GM18951 (cell line): Measurements from ENCODE around the gene RTL10.
"Not testable (repeated sequence)": the region's sequence is repeated elsewhere in the genome, so short reads cannot be mapped to it uniquely, and the experiment has no call there.

Experiments
- POLR2A ChIP-seq: IDR thresholded peaks from 4 replicates; pipeline ENCODE4 v1.6.1; 2011; ENCODE audit warnings: mild to moderate bottlenecking; ENCODE audit not compliant: insufficient read length, insufficient read depth; ENCODE audit errors: extremely low read depth
- in situ Hi-C: fragments of 300-500 bp; cut with MboI; formaldehyde crosslinking; loops from one replicate; pipeline ENCODE4 v1.12.0; 2022; ENCODE audit warnings: low sequenced_read_pairs, mixed read lengths, inconsistent platforms; ENCODE audit not compliant: unreplicated experiment

RTL10 gene

GRCh38 chr22:19884954-19885751 lies 30.5 kb upstream of the RTL10 start:
- in situ Hi-C loops: no loop called here
- no peak for TF ChIP-seq POLR2A

- in situ Hi-C loops: no loop called here
- TF ChIP-seq POLR2A: no peak
Observed at GRCh38 chr22:19884161-19884953, 29.7 kb upstream of the RTL10 start.

DNA sequence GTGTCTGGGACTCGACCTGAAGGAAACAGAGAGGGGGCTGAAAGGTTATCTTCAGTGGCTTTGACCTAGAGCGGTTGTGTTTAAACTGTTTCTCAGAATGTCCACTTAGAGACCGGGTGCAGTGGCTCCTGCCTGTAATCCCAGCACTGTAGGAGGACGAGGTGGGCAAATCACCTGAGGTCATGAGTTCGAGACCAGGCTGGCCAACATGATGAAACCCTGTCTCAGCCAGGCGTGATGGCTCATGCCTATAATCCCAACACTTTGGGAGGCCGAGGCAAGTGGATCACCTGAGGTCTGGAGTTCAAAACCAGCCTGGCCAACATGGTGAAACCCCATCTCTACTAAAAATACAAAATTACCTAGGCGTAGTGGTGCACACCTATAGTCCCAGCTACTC lies 28.8 kb upstream of the RTL10 start:
- in situ Hi-C loops: not testable (repeated sequence)

DNA sequence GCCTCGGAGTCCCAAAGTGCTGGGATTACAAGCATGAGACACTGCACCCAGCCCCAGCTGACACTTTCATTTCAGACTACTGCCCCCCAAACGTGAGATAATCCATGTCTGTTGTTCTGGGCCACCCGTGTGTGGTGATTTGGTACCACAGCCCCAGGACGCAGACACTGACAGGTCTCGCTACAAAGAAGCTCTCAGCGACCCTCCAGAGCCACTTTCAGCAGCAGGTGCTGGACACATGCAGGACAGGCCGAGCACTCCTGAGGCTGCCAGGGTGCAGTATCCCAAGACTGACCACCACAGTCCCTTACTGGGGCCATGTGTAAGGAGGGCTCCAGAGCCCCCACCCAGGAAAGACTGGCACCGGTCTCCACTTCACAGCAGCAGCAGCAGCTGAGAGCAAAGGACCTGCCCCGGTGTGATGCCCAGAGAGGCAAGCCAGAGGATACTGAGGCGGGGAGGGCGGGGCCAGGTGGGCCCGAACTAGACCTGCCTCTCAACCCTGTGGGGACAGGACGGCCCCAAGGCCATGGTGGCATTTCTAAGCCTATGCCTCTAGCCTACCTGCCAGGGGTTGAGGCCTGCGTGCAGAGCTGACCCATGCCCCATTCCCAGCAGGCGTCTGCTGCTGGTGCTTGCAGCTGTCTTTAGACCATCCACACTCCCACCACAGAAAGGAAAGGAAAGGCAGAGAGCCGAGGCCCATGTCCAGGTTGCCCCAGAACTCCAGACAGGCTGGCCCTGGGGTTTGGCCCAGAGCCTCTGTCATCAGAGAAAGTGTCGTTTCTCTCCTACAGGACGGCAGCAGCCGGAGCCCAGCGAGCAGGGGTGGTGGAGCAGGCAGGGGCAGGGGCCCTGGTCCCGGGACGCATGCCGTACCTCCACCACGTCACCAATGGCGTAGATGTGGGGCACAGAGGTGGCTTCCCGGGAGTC lies 28.0 kb upstream of the RTL10 start:
- TF ChIP-seq POLR2A: no peak
- in situ Hi-C loops: no loop called here

DNA sequence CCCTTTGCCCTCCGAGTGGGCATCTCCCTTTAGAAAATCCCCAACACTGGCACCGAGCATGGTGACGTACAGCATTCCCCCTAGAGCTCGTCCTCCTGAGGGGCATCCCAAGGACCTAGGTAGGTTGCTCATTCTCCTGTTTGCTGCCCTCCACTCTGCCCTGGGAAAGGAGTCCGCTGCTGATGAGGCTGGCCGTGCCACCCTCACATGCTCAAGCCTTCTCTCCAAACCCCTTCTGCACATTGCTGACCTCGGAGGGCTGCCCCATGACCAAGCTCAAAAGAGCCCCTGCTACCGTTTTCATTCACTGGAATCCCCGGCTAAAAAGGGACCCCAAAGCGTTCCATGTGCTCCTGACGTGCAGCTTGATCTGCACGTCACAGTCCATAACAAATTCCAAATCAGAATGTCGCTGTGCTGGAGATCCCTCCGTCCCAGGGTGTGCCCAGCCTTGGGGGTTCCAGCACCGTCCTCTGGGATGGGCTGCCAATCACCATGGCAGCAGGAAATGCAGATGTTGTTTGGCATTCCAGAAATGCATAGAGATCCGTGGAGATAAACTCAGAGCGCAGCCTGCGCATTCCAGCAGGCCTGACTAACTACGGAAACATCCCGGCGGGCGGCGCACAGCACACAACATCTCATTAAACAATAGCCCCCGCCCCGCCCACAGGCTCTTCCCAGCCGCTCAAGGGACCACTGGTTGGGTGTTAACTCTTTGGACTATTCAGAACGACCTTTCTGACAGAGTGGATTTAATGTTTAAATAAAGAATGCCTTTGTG lies 26.3 kb upstream of the RTL10 start:
- in situ Hi-C loops: no loop called here
- no peak for TF ChIP-seq POLR2A

DNA sequence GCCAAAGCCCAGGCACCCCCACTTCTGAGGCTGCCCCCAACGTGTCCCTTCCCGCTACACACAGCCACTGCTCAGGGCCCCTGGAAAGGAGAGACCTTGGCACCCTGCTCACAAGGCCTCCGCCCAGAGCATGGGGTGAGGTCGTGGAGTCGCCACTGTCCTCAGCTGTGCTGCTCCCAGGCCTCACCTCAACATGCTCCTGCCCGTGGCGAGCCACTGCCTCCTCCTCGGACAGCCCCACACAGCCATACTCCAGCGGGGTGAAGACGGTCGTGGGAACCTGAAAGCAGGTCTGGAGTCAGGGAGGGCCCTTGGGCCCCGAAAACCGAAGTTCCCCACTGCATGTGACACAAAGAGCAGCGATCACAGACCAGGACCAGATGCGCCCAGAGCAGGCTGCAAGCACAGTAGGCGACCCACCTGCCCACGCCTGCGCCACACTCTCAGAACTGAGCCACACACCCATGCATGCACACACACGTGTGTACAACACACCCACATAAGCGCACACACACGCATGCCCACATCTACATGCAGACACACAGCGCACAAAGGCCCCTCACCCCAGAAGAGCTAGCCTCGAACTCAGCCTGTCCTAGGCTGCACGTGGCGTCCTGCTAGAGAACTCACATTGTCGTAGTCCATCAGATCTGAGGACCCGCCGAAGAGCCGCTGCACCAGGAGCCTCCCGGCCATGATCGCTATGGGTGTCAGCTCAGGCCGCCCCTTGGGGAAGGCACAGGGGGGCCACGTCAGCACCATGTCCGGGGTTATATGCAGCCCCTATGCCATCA lies 25.5 kb upstream of the RTL10 start:
- no peak for TF ChIP-seq POLR2A
- in situ Hi-C loops: no loop called here

GRCh38 chr22:19879643-19879991 lies 24.9 kb upstream of the RTL10 start:
- no peak for TF ChIP-seq POLR2A
- in situ Hi-C loops: no loop called here

GRCh38 chr22:19879246-19879570 lies 24.5 kb upstream of the RTL10 start:
- in situ Hi-C loops: no loop called here
- TF ChIP-seq POLR2A: no peak

DNA sequence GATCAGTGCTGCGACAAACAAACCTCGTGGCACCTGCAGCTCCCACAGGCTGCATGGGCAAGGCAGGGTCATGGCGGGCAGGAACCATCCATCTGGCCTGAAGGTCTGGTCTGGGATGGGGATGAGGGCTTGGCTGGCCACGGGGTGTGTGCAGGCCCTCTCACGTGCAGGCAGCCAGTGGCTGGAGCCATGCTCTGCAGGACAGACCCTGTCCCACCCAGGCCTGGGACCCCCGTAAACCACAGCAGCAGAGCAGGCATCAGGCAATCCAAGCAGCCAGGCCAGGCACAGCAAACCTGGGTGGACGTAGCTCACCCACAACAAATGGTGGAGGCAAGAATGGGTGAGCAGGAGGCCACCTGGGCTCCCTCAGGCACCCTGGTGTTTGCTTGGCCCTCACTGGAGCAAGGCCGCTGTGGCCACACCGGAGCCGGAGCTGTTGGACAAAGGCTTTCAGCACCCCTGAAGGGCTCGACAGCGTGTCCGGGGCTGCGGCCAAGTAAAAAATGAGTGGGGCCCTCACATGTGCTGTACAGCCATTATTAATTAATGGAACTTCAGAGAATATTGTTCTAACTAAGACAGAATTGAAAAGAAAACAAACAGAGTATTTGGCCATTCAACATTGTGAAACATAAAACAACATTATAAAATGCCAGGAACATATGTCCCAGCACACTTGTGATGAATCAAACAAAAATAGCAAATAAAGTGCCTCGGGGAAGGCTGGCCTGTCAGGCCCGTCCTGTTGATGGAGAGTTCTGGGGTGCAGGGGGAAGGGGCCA lies 24.0 kb upstream of the RTL10 start:
- no peak for TF ChIP-seq POLR2A
- in situ Hi-C loops: no loop called here

DNA sequence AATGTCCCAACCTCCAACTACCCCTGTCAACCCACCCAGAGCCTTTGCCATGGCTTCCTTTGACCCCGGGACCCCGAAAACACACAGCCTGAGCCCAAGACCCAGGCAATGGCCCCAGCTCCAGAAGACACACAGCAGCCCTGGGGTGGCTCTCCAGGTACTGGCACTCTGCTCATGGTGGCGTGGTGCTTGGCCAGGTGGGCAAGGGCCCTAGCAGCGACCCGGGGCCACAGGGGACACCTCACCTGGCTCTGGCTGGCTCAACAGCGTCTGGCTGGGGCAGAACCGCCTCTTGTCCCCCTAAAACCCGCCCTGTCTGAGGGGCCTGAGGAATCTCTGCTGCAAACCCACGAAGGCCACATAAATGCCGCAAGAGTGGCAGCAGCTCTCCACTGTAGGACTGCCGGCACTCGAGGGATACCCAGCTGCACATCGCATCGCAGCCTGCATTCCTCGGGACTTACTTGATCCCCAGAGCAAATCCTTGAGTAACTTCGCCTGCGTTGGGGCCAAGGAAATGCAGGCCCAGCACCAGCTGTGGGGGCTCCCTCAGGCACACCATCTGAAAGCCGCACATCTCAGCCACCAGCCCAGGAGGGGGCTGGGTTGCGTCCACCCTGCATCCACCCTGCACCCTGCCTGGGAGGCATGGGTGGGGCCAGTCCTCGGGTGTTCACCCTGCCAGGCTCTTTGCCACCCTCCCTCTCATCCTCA lies 23.1 kb upstream of the RTL10 start:
- in situ Hi-C loops: no loop called here
- TF ChIP-seq POLR2A: no peak
